OCI-LY1 (cell line): ENCODE data around the gene WDR5.

Experiments used
- H2AFZ ChIP-seq: fragments of 200-600 bp; sonication (generic), shearing (Covaris generic); 2 replicates; pipeline ENCODE4 v1.6.0; 2014; ENCODE audit warnings: antibody characterized with exemption, mild to moderate bottlenecking, low read length
- H3F3A ChIP-seq: fragments of 200-600 bp; sonication (generic), shearing (Covaris generic); 2 replicates; pipeline ENCODE4 v1.6.0; 2014; ENCODE audit warnings: mild to moderate bottlenecking, antibody characterized with exemption, low read length, moderate library complexity; ENCODE audit not compliant: insufficient read depth
- H3K27ac ChIP-seq: fragments of 200-600 bp; sonication (generic); 2 replicates; pipeline ENCODE4 v1.5.1; 2014; ENCODE audit warnings: low read length, mixed run types, mild to moderate bottlenecking, low read depth; ENCODE audit not compliant: poor library complexity, severe bottlenecking
- H3K27me3 ChIP-seq: fragments of 200-600 bp; sonication (generic); 2 replicates; pipeline ENCODE4 v1.6.0; 2014; ENCODE audit warnings: antibody characterized with exemption, mild to moderate bottlenecking, low read length, moderate library complexity; ENCODE audit not compliant: insufficient read depth
- H3K36me3 ChIP-seq: fragments of 200-600 bp; sonication (generic); 2 replicates; pipeline ENCODE4 v1.6.1; 2014; ENCODE audit warnings: mild to moderate bottlenecking, antibody characterized with exemption, low read length, moderate library complexity, mixed read lengths; ENCODE audit not compliant: insufficient read depth
- H3K4me1 ChIP-seq: fragments of 200-600 bp; sonication (generic); 2 replicates; pipeline ENCODE4 v1.5.1; 2014; ENCODE audit warnings: mild to moderate bottlenecking, low read length, moderate library complexity; ENCODE audit not compliant: insufficient read depth, severe bottlenecking
- H3K4me2 ChIP-seq: fragments of 200-600 bp; sonication (generic), shearing (Covaris generic); 2 replicates; pipeline ENCODE4 v1.6.1; 2014; ENCODE audit warnings: low read length
- H3K4me3 ChIP-seq: fragments of 200-600 bp; sonication (generic); 2 replicates; pipeline ENCODE4 v1.5.1; 2014; ENCODE audit warnings: low read length, low read depth, mild to moderate bottlenecking, mixed read lengths; ENCODE audit not compliant: poor library complexity, severe bottlenecking
- H3K79me2 ChIP-seq: fragments of 200-600 bp; shearing (Covaris generic); 2 replicates; pipeline ENCODE4 v1.6.1; 2016; ENCODE audit warnings: mixed run types, low read length, mixed read lengths; ENCODE audit not compliant: insufficient read depth
- H3K9ac ChIP-seq: fragments of 200-600 bp; sonication (generic), shearing (Covaris generic); 2 replicates; pipeline ENCODE4 v1.6.1; 2014; ENCODE audit warnings: mild to moderate bottlenecking, low read length, mixed read lengths
- H3K9me2 ChIP-seq: fragments of 200-600 bp; sonication (generic), shearing (Covaris generic); 2 replicates; pipeline ENCODE4 v1.6.1; 2014; ENCODE audit warnings: low read depth, mild to moderate bottlenecking, low read length, mixed read lengths
- H3K9me3 ChIP-seq: fragments of 200-600 bp; shearing (Covaris generic); 2 replicates; pipeline ENCODE4 v1.6.1; 2014; ENCODE audit warnings: low read length, mixed read lengths
- H4K20me1 ChIP-seq: fragments of 200-600 bp; sonication (generic), shearing (Covaris generic); 2 replicates; pipeline ENCODE4 v1.6.0; 2016; ENCODE audit warnings: mild to moderate bottlenecking, low read length; ENCODE audit not compliant: insufficient read depth
- CTCF ChIP-seq: fragments of 200-600 bp; sonication (generic), shearing (Covaris generic); IDR thresholded peaks from 2 replicates; pipeline ENCODE4 v1.5.1; 2017; ENCODE audit warnings: mild to moderate bottlenecking, antibody characterized with exemption, low read length, moderate library complexity, mixed read lengths
- EZH2 ChIP-seq: fragments of 200-600 bp; sonication (generic), shearing (Covaris generic); IDR thresholded peaks from 2 replicates; pipeline ENCODE4 v1.8.0; 2017; ENCODE audit warnings: borderline replicate concordance, mixed run types, mild to moderate bottlenecking, antibody characterized with exemption, low read length, moderate library complexity, mixed read lengths

Gene WDR5

DNA sequence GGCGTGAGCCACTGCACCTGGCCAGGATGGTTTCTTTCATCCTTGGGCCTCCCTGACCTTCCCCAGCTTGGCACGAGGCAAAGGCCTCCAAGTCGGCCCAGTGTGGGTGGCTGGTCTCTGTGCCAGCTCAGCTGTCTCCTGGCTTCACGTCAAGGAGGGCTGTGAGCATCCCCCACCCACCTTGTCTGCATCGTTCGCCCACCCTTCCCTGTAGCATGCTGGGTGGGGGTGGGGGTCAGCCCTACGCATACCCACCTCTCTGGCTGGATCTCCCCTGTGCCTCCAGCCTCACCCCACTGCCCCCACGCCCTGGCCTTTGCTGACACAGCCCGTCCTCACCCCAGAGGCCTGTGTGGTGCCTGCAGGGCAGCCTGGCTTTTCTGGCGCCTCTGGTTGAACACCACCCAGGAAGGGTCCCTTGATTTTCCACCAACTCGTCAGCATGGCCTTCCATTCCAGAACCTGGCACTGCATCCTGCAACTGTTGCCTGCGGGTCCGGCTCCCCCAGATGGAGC is 8.8 kb upstream of the WDR5 start:
- Histone ChIP-seq H3K79me2 (no peaks in the 10 kb centered on the region), H3F3A (no peaks in the 10 kb centered on the region; the same call in 1 of the 2 replicates), H3K4me1 (peaks cover 8% of the 10 kb centered on the region), H3K4me2 (no peak overlapping the region), H3K9me2 (no peaks in the 10 kb centered on the region), H3K9me3 (no peaks in the 10 kb centered on the region), H3K36me3 (no peaks in the 10 kb centered on the region), H4K20me1 (no peaks in the 10 kb centered on the region), H3K27me3 (peaks cover 14% of the 10 kb centered on the region), H3K27ac (no peak overlapping the region), H2AFZ (no peak overlapping the region), H3K9ac (no peak overlapping the region), H3K4me3 (no peak overlapping the region)
- TF ChIP-seq EZH2 (no peak), CTCF (no peak)

- H4K20me1 ChIP-seq: no peaks in the 10 kb centered on the region
- H3K36me3 ChIP-seq: no peaks in the 10 kb centered on the region
- H3K27ac ChIP-seq: no peak overlapping the region
- H3K4me2 ChIP-seq: no peak overlapping the region
- H3K9ac ChIP-seq: no peak overlapping the region
- peaks cover 14% of the 10 kb centered on the region for H3K27me3 ChIP-seq
- no peak overlapping the region for H3K4me3 ChIP-seq
- no peak overlapping the region for H2AFZ ChIP-seq
- no peaks in the 10 kb centered on the region for H3K9me2 ChIP-seq
- H3F3A ChIP-seq: no peaks in the 10 kb centered on the region; the same call in 1 of the 2 replicates
- no peaks in the 10 kb centered on the region for H3K9me3 ChIP-seq
- H3K4me1 ChIP-seq: peaks cover 8% of the 10 kb centered on the region
- no peaks in the 10 kb centered on the region for H3K79me2 ChIP-seq
- TF ChIP-seq EZH2 (no peak), CTCF (no peak)
These were observed 8.3 kb upstream of the WDR5 start for GRCh38 chr9:134127616-134128015.

GRCh38 chr9:134128727-134129679 is 6.9 kb upstream of the WDR5 start:
- Histone ChIP-seq H3F3A (no peaks in the 10 kb centered on the region; the same call in 1 of the 2 replicates), H3K9ac (no peak overlapping the region), H4K20me1 (no peaks in the 10 kb centered on the region), H3K4me2 (no peak overlapping the region), H3K36me3 (no peaks in the 10 kb centered on the region), H3K4me1 (peaks cover 8% of the 10 kb centered on the region), H3K27ac (no peak overlapping the region), H3K27me3 (peaks cover 14% of the 10 kb centered on the region), H3K9me2 (no peaks in the 10 kb centered on the region), H3K9me3 (no peaks in the 10 kb centered on the region), H3K79me2 (no peaks in the 10 kb centered on the region), H3K4me3 (no peak overlapping the region), H2AFZ (no peak overlapping the region)
- TF ChIP-seq EZH2: no peak
- TF ChIP-seq CTCF: no peak; the same call in 1 of the 2 replicates
